Sciatic nerve (tissue), 2 donors: ENCODE results near the gene MAP2K7. TPM values are rescaled to one million over a fixed set of nuclear protein-coding genes. Genes with fewer than 3 reads are reported as not detected.
"Not testable (repeated sequence)": the region's sequence is repeated elsewhere in the genome, so short reads cannot be mapped to it uniquely, and the experiment has no call there.

ENCODE experiments used
- ATAC-seq: fragments of 200-7000 bp; cut with Tn5 transposase; one replicate; pipeline ENCODE4 v1.9.1; 2020; ENCODE audit warnings: mild to moderate bottlenecking, moderate library complexity
- DNase-seq: peaks from one replicate; pipeline ENCODE4 v3.0.0-alpha.2; 2020; ENCODE audit warnings: low spot score
- intact Hi-C: fragments of 100-400 bp; cut with DNase I; formaldehyde crosslinking; loops from one replicate; pipeline ENCODE4 v1.14.2; 2022
- total RNA-seq: library from RNA; stranded (reverse); fragmentation: NEBNext Ultra II Directional; extraction: Animal tissue kit (Norgen Biotek cat#: 25700); gene quantifications from one replicate; pipeline ENCODE4 v1.2.1, GENCODE V29; 2021
- donor health status: DM: no; HTN: no; CAD: no.
- donor health status: DM: no; HTN: no; CAD: no.

MAP2K7 gene
- total RNA-seq, 1 donor from 2014 or later, result 34.0 TPM

DNA sequence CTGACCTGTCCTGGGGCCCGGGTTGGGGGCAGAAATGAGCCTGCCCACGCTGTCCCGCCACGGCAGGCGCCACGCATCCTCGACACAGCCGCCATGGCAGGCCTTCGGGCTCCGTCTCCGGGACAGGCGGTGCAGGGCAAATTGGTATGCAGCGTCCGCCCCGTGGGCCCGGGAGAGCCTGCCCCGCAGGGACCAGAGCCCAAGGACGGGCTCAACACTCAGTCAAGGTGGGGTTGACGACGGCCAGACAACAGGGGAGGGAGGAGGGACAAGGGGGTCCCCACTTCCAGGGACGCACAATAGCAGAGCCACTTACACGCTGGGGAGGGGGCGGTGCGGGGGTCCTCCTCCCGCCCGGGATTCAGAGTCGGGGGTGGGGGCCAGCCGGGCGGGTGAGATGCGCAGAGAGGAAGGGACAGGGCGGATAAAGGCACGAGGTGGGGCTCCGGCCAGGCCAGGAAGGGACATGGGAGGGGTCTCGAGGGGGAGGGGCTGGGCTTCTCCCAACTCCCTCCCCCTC, 21.0 kb downstream of the MAP2K7 start:
- DNase-seq (peak; percentile 61), ATAC-seq (no peak)
- intact Hi-C loops, result no loop called here

DNA sequence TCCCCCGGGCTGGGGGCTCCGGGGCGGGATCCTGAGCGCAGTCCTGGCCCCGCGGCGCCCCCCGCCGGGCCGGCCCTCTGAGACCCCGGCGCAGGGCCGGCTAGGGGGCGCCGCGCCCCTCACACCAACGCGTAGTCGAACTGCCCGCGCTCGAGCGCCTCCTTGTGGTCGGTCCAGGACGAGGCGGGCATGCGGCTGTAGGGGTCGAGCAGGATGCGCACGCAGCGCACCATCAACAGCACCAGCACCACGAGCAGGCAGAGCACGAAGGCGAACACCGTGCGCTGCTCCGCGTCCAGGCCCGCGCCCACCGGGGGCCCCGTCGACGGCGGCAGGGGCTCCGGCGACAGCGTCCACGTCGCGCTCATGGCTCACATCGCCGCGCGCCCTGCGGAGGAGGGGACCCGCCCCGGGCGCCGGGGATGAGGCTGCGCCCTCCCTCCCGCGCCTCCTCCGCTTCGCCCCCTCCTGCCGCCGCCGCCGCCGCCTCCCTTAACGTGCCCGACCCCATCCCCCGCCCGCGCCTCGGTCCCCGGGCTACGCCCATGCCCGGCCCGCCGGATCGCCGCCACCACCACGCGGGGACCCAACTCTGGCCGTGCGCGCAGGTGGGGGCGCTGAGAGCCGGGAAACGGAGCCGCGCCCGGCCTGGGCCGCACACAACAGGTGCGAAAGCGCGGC, 21.6 kb downstream of the MAP2K7 start:
- DNase-seq (peak; percentile 80), ATAC-seq (no peak)
- intact Hi-C loops, result no loop called here

GRCh38 chr19:7926021-7926726, 22.5 kb downstream of the MAP2K7 start, which contains the start of gene CTXN1:
TSS of gene CTXN1 (minus strand) at chr19:7926135. CDS start at chr19:7925538, 597 bp downstream.
- intact Hi-C loops, result no loop called here
- DNase-seq (peak; percentile 87), ATAC-seq (peak; percentile 25)

- DNase-seq (no peak), ATAC-seq (no peak)
- intact Hi-C loops, result no loop called here
Observed at GRCh38 chr19:7926727-7927604, 23.3 kb downstream of the MAP2K7 start.

- DNase-seq (peak; percentile 66), ATAC-seq (peak; percentile 0)
- intact Hi-C loops, result no loop called here
Observed at GRCh38 chr19:7927605-7928333, 24.1 kb downstream of the MAP2K7 start.

DNA sequence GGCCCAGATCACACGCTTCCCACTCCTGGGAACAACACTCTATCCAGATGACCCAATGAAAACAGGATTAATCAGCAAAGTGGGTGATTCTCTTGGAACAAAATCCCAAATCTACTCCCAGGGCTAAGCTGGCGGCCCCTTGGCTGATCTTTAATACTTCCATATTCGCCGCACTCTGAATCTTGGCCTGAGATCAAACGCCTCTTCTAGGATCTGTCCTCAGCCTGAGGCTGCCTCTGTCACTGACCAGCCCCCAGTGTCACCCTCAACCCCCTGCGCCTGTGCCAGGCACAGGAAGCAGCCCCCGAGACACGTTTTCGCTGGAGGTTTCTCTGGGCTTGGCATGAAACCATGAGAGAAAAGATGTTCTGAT, 24.6 kb downstream of the MAP2K7 start:
- DNase-seq, result no peak

GRCh38 chr19:7928741-7929701, 25.3 kb downstream of the MAP2K7 start:
- ATAC-seq (peak; percentile 55), DNase-seq (peak; percentile 76)
- intact Hi-C loops, result no loop called here

More for the DNA sequence above, 24.6 kb downstream of the MAP2K7 start:
- intact Hi-C loops, result no loop called here
- peak; percentile 2 for ATAC-seq

DNA sequence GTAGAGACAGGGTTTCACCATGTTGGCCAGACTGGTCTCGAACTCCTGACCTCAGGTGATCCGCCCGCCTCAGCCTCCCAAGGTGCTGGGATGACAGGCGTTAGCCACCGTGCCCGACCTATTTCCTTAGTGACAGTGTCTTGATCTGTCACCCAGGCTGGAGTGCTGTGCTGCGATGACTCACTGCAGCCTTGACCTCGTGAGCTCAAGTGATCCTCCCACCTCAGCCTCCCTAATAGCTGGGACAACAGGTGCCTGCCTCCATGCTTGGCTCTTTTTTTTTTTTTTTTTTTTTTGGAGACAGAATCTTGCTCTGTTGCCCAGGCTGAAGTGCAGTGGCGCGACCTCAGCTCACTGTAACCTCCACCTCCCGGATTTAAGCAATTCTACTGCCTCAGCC, 26.4 kb downstream of the MAP2K7 start:
- DNase-seq, intact Hi-C loops, ATAC-seq: not testable (repeated sequence)

DNA sequence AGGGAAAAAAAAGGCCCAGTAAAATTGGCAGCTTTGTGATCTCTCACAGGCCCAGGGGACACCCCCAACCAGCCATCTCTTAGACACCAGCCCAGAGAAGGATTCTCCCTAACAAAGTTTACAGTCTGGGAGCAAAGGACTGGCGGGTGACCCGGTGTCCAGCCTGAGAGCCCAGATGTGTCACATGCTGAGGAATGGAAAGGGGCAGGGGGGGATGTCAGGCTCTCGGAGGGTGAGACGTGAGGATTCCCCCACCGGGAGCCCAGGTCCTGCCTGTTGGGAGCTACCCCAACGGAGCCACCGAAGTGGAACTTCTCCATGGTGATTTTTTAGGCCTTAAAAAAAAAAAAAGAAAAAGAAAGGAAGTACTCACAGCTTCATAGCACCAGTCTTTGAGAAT, 27.1 kb downstream of the MAP2K7 start:
- ATAC-seq, result no peak
- DNase-seq, result no peak
- intact Hi-C loops, result no loop called here

DNA sequence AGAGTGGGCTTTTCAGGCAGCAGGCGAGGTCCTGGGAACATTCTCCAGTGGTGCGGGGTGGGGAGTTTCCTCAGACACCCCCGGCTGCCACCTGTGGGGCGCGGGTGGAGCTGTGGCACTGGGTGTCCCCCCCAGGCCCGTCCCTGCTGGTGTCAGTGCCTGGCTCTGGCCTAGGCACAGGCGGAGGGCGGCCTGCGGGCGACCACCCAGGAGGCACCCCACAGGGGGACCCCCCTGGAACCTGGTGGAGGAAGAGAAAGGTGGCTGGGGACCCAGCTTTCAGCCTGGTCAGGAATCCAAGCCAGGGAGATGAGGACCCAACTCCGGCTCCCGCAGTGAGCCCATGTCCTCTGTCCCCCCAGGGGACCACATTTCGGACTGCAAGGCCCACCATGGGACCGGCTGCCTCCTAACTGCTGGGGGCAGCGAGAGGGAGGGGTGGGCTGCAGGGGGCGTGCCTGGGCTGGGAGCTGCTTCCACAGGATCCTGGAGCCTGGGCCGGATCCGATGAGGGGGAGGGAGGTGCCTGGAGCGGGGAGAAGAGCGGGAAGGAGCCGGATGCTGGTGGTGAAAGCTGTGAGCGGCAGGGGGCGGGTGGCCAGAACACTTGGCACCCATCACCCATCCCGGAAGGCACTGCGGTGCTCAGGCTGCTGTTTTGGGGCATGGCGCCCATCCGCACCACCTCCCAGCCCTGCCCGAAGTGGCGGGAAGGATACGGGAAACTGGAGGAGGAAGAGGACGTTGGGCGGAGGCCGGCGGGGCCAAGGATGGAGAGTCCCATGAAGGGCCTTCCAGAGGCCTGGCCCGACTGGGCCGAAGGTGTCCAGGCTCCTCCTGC, 27.8 kb downstream of the MAP2K7 start:
- ATAC-seq, result no peak
- DNase-seq, result no peak
- intact Hi-C loops, result no loop called here

- ATAC-seq (no peak), DNase-seq (no peak)
- intact Hi-C loops, result no loop called here
Observed at GRCh38 chr19:7932276-7932929, 28.7 kb downstream of the MAP2K7 start.

DNA sequence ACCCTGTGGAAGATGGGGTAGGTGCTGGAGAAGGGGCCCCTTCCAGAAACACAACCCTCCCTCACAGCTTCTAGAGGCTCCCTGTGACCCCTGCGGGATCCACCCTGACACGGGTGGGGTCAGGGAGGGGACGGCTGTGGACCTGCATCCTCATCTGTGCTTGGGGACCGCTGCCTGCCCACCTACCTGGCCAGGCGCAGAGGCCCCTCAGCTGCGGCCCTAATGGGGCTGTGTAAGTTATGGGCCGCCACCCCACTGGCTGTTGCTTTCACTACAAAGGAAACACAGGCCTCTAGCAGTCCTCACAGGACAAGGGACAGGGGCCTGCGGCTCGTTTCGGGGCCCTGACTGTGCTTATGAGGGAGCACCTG, 29.2 kb downstream of the MAP2K7 start:
- intact Hi-C loops, result no loop called here
- ATAC-seq (no peak), DNase-seq (no peak)

- no peak for ATAC-seq
- intact Hi-C loops, result no loop called here
- no peak for DNase-seq
Observed at GRCh38 chr19:7933411-7933810, 29.7 kb downstream of the MAP2K7 start.

GRCh38 chr19:7933828-7934725, 30.4 kb downstream of the MAP2K7 start:
- intact Hi-C loops, result no loop called here
- DNase-seq, result no peak
- ATAC-seq, result no peak

DNA sequence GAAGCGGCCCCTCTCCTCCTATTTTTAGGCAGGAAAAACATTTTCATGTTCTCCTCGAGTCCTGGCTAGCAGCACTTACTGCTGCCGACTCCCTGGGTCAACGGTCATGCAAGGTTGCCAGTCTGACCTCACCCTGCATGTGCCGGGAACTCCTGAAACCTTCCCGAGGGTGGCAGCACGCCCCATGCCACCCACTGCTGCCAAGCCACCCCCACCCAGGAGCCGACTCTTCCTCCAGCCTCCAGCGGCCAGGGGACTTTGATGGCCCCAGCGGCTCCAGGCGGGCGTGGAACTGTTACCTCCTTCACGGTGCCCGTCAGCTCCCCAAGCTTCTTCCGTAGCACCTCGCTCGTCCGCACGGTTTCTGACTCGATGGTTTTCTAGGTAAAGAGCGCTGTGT, 31.1 kb downstream of the MAP2K7 start:
- intact Hi-C loops, result no loop called here
- DNase-seq (no peak), ATAC-seq (no peak)
